Activated CD4-positive, alpha-beta T cell treated with anti-CD3 and anti-CD28 coated beads, Interleukin-2, amount 10 ng/mL, durations not matched to agents 7 days and 5 days (primary cell): Measurements from ENCODE around the gene KAT5. TPM values are rescaled to one million over a fixed set of nuclear protein-coding genes. Genes with fewer than 3 reads are reported as not detected.
"Not testable (repeated sequence)": the region's sequence is repeated elsewhere in the genome, so short reads cannot be mapped to it uniquely, and the experiment has no call there.

Experiments used
- CTCF ChIA-PET: fragments of 350-600 bp; sonication (Branson Sonifier 250); formaldehyde crosslinking; loops from one replicate; lab custom pipeline; 2021; ENCODE audit warnings: antibody characterized with exemption; lab: Charles Lee
- POLR2A ChIA-PET: fragments of 350-600 bp; sonication (Branson Sonifier 250); formaldehyde crosslinking; loops from one replicate; lab custom pipeline; 2021; ENCODE audit warnings: antibody characterized with exemption; lab: Charles Lee
- DNase-seq: peaks from one replicate; pipeline ENCODE4 v3.0.0-alpha.2; 2020
- H3K27ac Mint-ChIP-seq: one replicate; pipeline ENCODE4 v1.8.0; 2021; ENCODE audit warnings: mild to moderate bottlenecking, moderate library complexity, mixed read lengths
- H3K27me3 Mint-ChIP-seq: one replicate; pipeline ENCODE4 v1.8.0; 2021; ENCODE audit warnings: mixed read lengths
- H3K36me3 Mint-ChIP-seq: one replicate; pipeline ENCODE4 v1.8.0; 2021; ENCODE audit warnings: low read depth, mixed read lengths
- H3K4me1 Mint-ChIP-seq: one replicate; pipeline ENCODE4 v1.8.0; 2021; ENCODE audit warnings: mixed read lengths
- H3K4me3 Mint-ChIP-seq: one replicate; pipeline ENCODE4 v1.8.0; 2021; ENCODE audit warnings: mild to moderate bottlenecking, moderate library complexity, mixed read lengths
- H3K9me3 Mint-ChIP-seq: one replicate; pipeline ENCODE4 v1.8.0; 2021; ENCODE audit warnings: mixed read lengths
- total RNA-seq, 2 experiments: library from RNA; stranded (reverse); gene quantifications; one replicate each; pipeline ENCODE4 v1.2.3, GENCODE V29; 2021

Gene KAT5
- total RNA-seq, 2 experiments from 2014 or later = 60.8 to 72.3 TPM

DNA sequence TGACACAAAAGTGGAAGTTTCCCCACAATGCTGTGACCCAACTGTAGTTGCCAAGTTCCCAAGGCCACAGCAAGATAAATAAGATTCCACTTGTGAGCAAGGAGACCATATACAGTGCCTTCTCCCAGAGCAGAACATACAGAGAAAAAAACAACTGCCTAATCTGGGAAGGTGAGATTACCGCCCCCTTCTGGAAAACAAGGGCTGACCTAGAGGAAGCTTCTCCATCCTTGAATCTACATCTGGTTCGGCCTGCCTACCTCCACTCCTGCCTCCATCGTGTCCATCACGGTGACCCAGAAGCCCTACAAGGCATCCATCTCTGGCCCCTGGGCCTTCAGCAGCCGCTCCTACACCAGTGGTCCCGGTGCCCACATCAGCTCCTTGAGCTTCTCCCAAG lies 14.6 kb downstream of the KAT5 start:
- H3K9me3 Mint-ChIP-seq = no peaks in the 10 kb centered on the region
- ChIA-PET CTCF (interaction anchor here (1.3 to 1.9 kb wide), 2 partner anchors 15 to 53 kb away, joined by 5 to 7 read pairs; partner anchors contain the start of gene KAT5), POLR2A (no interaction called here)
- no peak for DNase-seq
- peaks cover 4% of the 10 kb centered on the region for H3K4me1 Mint-ChIP-seq
- H3K4me3 Mint-ChIP-seq = no peak overlapping the region
- H3K27me3 Mint-ChIP-seq = peaks cover 5% of the 10 kb centered on the region
- H3K36me3 Mint-ChIP-seq = no peaks in the 10 kb centered on the region
- H3K27ac Mint-ChIP-seq = no peak overlapping the region

DNA sequence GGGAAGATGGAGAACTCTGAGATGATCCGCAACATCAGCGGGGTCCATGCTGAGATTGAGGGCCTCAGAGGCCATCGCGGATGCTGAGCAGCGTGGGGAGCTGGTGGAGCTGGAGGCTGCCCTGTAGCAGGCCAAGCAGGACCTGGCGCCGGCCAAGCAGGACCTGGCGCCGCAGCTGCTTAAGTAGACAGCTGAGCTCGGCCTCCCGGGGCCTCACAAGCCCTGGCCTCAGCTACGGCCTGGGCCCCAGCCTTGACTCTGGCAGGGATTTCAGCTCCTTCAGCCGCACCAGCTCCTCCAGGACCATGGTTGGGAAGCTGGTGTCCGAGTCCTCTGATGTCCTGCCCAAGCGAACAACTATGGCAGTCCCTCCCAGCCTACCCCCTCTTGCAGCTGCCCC lies 15.8 kb downstream of the KAT5 start:
- ChIA-PET CTCF (interaction anchor here (0.5 to 2.1 kb wide), 10 partner anchors 9 to 294 kb away, joined by 3 to 13 read pairs (median 3); partner anchors contain the start of gene KAT5), POLR2A (interaction anchor here (0.7 kb wide), 1 partner anchor 121 kb away, joined by 3 read pairs; no protein-coding TSS in a partner anchor)
- no peak overlapping the region for H3K4me3 Mint-ChIP-seq
- H3K27ac Mint-ChIP-seq = no peak overlapping the region
- no peak for DNase-seq
- no peaks in the 10 kb centered on the region for H3K36me3 Mint-ChIP-seq
- H3K9me3 Mint-ChIP-seq = no peaks in the 10 kb centered on the region
- no peaks in the 10 kb centered on the region for H3K4me1 Mint-ChIP-seq
- peaks cover 14% of the 10 kb centered on the region for H3K27me3 Mint-ChIP-seq

DNA sequence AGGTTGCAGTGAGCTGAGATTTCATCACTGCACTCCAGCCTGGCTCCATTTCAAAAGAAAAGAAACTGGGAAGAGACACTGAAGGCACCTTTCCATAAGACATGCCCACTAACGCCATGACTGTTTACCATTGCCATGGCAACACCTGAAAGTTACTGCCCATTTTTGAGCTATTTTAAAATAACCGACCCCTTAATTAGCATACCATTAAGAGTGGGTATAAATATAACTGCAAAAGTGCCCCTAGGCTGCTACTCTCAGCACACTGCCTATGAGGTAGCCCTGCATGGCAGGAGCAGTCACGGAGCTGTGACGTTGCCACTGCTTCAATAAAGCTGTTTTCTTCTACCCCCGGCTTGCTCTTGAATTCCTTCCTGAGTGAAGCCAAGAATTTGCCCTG lies 18.4 kb downstream of the KAT5 start:
- H3K36me3 Mint-ChIP-seq = no peaks in the 10 kb centered on the region
- H3K9me3 Mint-ChIP-seq = no peaks in the 10 kb centered on the region
- H3K4me3 Mint-ChIP-seq = no peak overlapping the region
- POLR2A ChIA-PET = no interaction called here
- DNase-seq = no peak
- CTCF ChIA-PET = no interaction called here
- H3K4me1 Mint-ChIP-seq = no peaks in the 10 kb centered on the region
- peaks cover 21% of the 10 kb centered on the region for H3K27me3 Mint-ChIP-seq
- no peak overlapping the region for H3K27ac Mint-ChIP-seq

DNA sequence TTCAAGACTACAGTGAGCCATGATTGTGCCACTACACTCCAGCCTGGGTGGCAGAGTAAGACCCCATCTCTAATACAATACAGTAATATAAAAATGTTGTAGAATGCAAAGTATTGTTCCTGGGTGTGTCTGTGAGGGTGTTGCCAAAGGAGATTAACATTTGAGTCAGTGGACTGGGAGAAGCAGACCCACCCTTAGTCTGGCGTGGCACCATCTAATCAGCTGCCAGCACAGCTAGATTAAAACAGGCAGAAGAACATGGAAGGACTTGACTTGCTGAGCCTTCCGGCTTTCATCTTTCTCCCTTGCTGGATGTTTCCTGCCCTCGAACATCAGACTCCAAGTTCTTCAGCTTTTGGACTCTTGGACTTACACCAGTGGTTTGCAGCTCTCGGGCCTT lies 23.1 kb downstream of the KAT5 start:
- H3K4me3 Mint-ChIP-seq, H3K27ac Mint-ChIP-seq, POLR2A ChIA-PET, H3K9me3 Mint-ChIP-seq, DNase-seq, H3K4me1 Mint-ChIP-seq, H3K36me3 Mint-ChIP-seq: not testable (repeated sequence)
- CTCF ChIA-PET = interaction anchor here (0.6 kb wide), 1 partner anchor 254 kb away, joined by 6 read pairs; no protein-coding TSS in a partner anchor
- peaks cover 45% of the 10 kb centered on the region for H3K27me3 Mint-ChIP-seq

DNA sequence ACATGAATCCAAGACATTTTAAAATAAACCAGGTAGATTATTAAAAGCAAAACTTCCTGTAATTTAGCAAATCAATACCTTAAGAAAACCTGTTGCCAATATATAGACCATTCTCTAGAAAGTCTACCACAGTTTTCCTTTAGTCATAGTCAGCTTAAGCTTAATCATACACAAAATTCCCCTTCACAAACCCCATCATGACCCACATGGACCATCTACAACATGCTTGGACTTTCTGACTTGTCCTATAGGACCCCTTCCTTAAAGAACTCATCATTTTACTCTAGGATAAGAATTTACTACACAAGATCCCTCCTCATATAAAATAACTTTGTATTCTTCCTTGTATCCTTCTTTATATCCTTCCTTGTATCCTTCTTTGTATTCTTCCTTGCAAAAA lies 24.8 kb downstream of the KAT5 start:
- ChIA-PET POLR2A (no interaction called here), CTCF (interaction anchor here (0.5 to 1.4 kb wide), 2 partner anchors 25 to 28 kb away, joined by 3 read pairs; partner anchors contain the start of gene KAT5)
- Mint-ChIP-seq H3K9me3 (peaks cover 9% of the 10 kb centered on the region), H3K4me3 (no peak overlapping the region), H3K36me3 (no peaks in the 10 kb centered on the region), H3K27me3 (peaks cover 44% of the 10 kb centered on the region), H3K4me1 (no peaks in the 10 kb centered on the region), H3K27ac (no peak overlapping the region)
- DNase-seq = no peak

DNA sequence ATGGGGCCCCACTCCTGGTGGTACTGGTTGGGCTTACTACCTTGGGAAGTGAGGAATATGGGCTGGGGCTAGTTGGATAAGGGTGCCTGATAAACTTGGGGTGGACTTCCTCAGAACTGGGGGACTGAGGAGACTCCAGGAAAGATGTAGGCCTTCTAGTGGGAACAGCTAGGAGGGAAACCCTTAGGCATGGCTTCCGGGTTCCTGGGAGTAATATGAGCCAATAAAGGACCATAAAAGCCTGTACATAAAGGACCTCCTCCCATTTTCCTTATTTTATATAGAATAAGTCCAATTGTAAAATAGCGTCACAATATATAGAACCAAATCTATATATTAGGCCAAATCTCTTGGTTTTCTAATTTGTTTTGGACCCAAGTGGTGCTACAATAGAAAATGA lies 27.0 kb downstream of the KAT5 start:
- peaks cover 9% of the 10 kb centered on the region for H3K9me3 Mint-ChIP-seq
- ChIA-PET POLR2A (no interaction called here), CTCF (no interaction called here)
- H3K4me1 Mint-ChIP-seq = no peaks in the 10 kb centered on the region
- H3K36me3 Mint-ChIP-seq = no peaks in the 10 kb centered on the region
- DNase-seq = no peak
- H3K27ac Mint-ChIP-seq = no peak overlapping the region
- H3K27me3 Mint-ChIP-seq = peaks cover 32% of the 10 kb centered on the region
- H3K4me3 Mint-ChIP-seq = no peak overlapping the region

DNA sequence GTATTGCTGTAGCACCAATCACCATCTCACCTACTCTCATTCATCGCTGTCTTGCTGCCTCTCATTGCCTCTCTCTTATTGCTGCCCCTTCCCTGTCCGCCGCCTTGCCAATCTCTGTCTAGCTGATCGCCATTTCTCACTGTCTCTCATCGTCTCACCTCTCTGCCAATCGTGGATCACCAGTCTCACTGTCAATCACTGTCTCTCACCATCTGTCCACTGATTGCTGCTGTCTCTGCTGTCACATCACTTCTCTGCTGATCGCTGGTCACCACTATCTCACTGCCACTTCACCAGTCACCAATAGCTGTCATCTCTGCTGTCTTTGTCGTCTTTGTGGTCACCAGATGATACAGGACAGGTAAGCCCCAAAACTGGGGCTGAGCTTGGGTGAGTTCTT lies 29.1 kb downstream of the KAT5 start:
- CTCF ChIA-PET = interaction anchor here (1.0 to 1.2 kb wide), 2 partner anchors 29 to 39 kb away, joined by 3 read pairs; no protein-coding TSS in a partner anchor
- Mint-ChIP-seq H3K27me3 (peaks cover 27% of the 10 kb centered on the region), H3K36me3 (no peaks in the 10 kb centered on the region), H3K27ac (no peak overlapping the region), H3K4me3 (no peak overlapping the region), H3K4me1 (no peaks in the 10 kb centered on the region), H3K9me3 (peaks cover 7% of the 10 kb centered on the region)
- POLR2A ChIA-PET = no interaction called here
- DNase-seq = no peak

DNA sequence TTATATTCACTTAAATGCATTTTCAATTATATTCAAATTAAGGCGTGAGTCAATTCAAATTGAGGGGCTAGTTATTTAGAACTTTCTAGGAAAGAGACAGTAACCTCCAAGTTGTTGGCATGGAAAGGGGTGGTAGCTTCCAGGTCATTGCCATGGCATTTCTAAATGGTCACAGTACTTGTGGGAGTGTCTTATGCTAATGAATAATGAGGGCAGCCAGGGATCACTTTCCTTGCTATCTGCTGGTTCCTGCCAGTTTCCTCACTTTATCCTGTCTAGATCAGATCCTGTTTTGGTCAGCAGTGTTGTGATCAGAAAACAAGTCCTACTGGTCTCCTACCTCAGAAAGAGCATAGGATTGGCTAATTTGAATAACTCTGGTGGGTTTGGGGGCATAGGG lies 30.3 kb downstream of the KAT5 start:
- ChIA-PET POLR2A (no interaction called here), CTCF (no interaction called here)
- H3K4me1 Mint-ChIP-seq = no peaks in the 10 kb centered on the region
- no peak overlapping the region for H3K4me3 Mint-ChIP-seq
- H3K27me3 Mint-ChIP-seq = peaks cover 25% of the 10 kb centered on the region
- H3K36me3 Mint-ChIP-seq = no peaks in the 10 kb centered on the region
- no peaks in the 10 kb centered on the region for H3K9me3 Mint-ChIP-seq
- H3K27ac Mint-ChIP-seq = no peak overlapping the region
- DNase-seq = no peak

DNA sequence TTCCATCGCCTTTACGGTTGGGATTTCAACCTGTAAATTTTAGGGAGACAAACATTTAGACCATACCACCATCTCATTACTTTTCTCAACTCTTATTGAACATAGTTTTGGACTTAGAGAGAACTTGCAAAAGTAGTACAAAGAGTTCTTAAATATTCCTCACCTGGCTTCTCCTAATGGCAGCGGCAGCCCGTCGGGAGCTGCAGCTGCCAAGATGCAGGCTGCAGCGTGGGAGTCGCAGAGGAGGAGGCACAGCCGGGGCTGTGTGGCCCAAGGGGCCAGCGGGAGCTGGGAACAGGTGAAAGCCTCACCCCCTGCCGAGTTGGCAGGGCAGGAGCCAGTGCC lies 31.6 kb downstream of the KAT5 start:
- no peak for DNase-seq
- H3K4me1 Mint-ChIP-seq = no peaks in the 10 kb centered on the region
- CTCF ChIA-PET = interaction anchor here (0.6 to 1.2 kb wide), 2 partner anchors 16 to 288 kb away, joined by 3 read pairs; no protein-coding TSS in a partner anchor
- H3K4me3 Mint-ChIP-seq = no peak overlapping the region
- POLR2A ChIA-PET = no interaction called here
- H3K9me3 Mint-ChIP-seq = no peaks in the 10 kb centered on the region
- no peak overlapping the region for H3K27ac Mint-ChIP-seq
- H3K27me3 Mint-ChIP-seq = peaks cover 23% of the 10 kb centered on the region
- no peaks in the 10 kb centered on the region for H3K36me3 Mint-ChIP-seq

DNA sequence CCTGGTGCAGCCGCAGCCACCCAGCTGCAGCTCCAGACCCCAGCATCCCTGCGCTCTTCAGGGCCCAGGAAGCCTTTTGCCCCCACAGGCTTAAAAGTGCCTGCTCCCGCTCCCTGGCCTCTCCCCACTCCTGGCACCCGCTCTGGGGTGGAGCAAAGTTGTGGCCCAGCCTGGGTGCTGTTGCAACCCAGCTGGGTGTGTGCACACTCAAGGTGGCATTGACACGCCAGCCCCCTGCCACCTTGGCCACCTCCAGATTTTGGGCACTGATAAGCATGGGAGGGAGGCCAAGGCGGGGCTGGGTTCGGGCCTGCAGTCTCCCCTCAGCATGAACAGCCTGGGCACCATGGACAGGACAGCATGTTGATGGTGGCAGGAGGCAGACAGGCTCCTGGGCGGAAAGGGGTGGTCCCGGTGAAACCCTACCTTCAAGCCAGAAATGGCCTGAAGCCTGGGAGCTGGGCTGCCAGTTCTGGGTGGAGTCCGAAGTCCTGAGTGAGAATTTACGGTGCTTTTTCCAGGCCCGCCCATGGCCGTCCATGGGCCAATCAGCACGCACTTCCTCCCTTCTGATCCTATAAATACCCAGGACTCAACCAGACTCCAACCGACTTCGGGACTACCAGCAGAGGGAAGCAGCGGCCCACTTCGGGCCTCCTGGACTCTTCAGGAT lies 32.1 kb downstream of the KAT5 start:
- CTCF ChIA-PET = interaction anchor here (0.6 to 1.3 kb wide), 8 partner anchors 16 to 288 kb away, joined by 3 to 8 read pairs (median 4); partner anchors contain the start of gene KAT5
- H3K4me3 Mint-ChIP-seq = no peak overlapping the region
- no peaks in the 10 kb centered on the region for H3K4me1 Mint-ChIP-seq
- peaks cover 23% of the 10 kb centered on the region for H3K27me3 Mint-ChIP-seq
- POLR2A ChIA-PET = no interaction called here
- H3K9me3 Mint-ChIP-seq = no peaks in the 10 kb centered on the region
- no peak overlapping the region for H3K27ac Mint-ChIP-seq
- no peak for DNase-seq
- H3K36me3 Mint-ChIP-seq = no peaks in the 10 kb centered on the region

DNA sequence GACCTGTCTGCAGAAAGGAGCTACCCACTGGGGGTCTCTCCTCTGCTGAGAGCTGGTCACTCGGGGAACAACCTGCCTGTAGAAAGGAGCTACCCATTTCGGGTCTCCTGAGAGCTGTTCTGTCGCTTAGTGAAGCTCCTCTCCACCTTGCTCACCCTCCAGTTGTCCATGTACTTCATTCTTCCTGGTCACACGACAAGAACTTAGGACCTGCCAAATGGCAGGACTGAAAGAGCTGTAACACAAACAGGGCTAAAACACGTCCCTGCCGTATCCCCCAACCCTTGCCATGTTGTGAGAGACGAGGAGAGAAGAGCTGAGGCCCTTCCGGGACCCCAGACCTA lies 32.6 kb downstream of the KAT5 start:
- ChIA-PET CTCF (interaction anchor here (0.9 to 1.3 kb wide), 6 partner anchors 25 to 140 kb away, joined by 3 to 8 read pairs (median 4); partner anchors contain the start of gene KAT5), POLR2A (no interaction called here)
- H3K9me3 Mint-ChIP-seq = no peaks in the 10 kb centered on the region
- peaks cover 28% of the 10 kb centered on the region for H3K27me3 Mint-ChIP-seq
- no peaks in the 10 kb centered on the region for H3K36me3 Mint-ChIP-seq
- H3K4me3 Mint-ChIP-seq = no peak overlapping the region
- no peak for DNase-seq
- no peaks in the 10 kb centered on the region for H3K4me1 Mint-ChIP-seq
- H3K27ac Mint-ChIP-seq = no peak overlapping the region

DNA sequence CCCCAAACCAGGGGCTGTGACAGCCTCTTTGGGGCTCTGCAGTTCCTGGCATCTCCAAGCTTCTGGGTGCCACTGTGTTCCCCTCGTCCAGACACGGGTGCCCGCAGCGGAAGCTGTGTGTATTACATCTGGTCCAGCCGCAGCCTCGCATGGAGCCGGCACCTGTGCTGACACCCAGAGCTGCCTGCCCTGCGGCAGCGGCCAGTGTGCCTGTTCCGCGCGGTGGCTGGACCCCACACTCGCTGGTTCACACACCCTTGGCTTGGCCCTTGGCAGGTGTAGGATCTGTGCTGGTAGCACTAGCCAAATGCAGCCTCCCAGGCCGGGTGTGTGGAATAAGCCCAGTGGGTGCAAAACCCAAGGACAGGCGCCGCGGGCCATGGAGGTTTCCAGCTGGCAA lies 33.0 kb downstream of the KAT5 start:
- Mint-ChIP-seq H3K4me1 (no peaks in the 10 kb centered on the region), H3K4me3 (no peak overlapping the region), H3K27me3 (peaks cover 32% of the 10 kb centered on the region), H3K27ac (no peak overlapping the region), H3K36me3 (no peaks in the 10 kb centered on the region), H3K9me3 (no peaks in the 10 kb centered on the region)
- DNase-seq = no peak
- ChIA-PET CTCF (interaction anchor here (0.9 to 1.3 kb wide), 6 partner anchors 25 to 140 kb away, joined by 3 to 8 read pairs (median 4); partner anchors contain the start of gene KAT5), POLR2A (no interaction called here)

DNA sequence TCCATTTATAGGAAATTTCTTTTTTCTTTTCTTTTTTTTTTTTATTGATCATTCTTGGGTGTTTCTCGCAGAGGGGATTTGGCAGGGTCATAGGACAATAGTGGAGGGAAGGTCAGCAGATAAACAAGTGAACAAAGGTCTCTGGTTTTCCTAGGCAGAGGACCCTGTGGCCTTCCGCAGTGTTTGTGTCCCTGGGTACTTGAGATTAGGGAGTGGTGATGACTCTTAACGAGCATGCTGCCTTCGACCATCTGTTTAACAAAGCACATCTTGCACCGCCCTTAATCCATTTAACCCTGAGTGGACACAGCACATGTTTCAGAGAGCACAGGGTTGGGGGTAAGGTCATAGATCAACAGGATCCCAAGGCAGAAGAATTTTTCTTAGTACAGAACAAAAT lies 50.1 kb downstream of the KAT5 start:
- CTCF ChIA-PET = interaction anchor here (1.5 kb wide), 1 partner anchor 50 kb away, joined by 6 read pairs; the partner anchor contains the start of gene KAT5
- DNase-seq, H3K9me3 Mint-ChIP-seq, POLR2A ChIA-PET, H3K36me3 Mint-ChIP-seq, H3K4me3 Mint-ChIP-seq, H3K4me1 Mint-ChIP-seq, H3K27ac Mint-ChIP-seq: not testable (repeated sequence)
- H3K27me3 Mint-ChIP-seq = peaks cover 18% of the 10 kb centered on the region
